HCT116 (cell line): Measurements from ENCODE around the gene RCSD1.

Source experiments
- ATF3 ChIP-seq: IDR thresholded peaks from 2 replicates; pipeline ENCODE4 v1.6.1; 2012
- CEBPB ChIP-seq: IDR thresholded peaks from 2 replicates; pipeline ENCODE4 v1.6.1; 2012; ENCODE audit warnings: low read depth
- CTCF ChIP-seq, 3 experiments: fragments of 200-600 bp in 1 of 3; sonication (generic) in 1 of 3; IDR thresholded peaks in 2 of 3; conservative IDR thresholded peaks in 1 of 3; 2 replicates each; pipeline ENCODE4 v1.5.1; 2012 to 2017; ENCODE audit warnings: low read depth in 2 of 3, low read length in 2 of 3, antibody characterized with exemption in 1 of 3, borderline replicate concordance in 1 of 3, control low read depth in 1 of 3, mild to moderate bottlenecking in 1 of 3, mixed read lengths in 1 of 3, mixed run types in 1 of 3, moderate library complexity in 1 of 3; ENCODE audit not compliant: insufficient read depth in 1 of 3
- EZH2 ChIP-seq: fragments of 200-600 bp; sonication (generic); IDR thresholded peaks from 2 replicates; pipeline ENCODE4 v1.6.1; 2017; ENCODE audit warnings: antibody characterized with exemption, mixed run types
- EZH2phosphoT487 ChIP-seq: fragments of 200-600 bp; IDR thresholded peaks from 2 replicates; pipeline ENCODE4 v1.6.1; 2018; ENCODE audit warnings: antibody characterized with exemption, borderline replicate concordance
- FOSL1 ChIP-seq: IDR thresholded peaks from 2 replicates; pipeline ENCODE4 v1.6.1; 2012; ENCODE audit warnings: low read depth
- POLR2A ChIP-seq: IDR thresholded peaks from 2 replicates; pipeline ENCODE4 v1.7.0; 2011; ENCODE audit warnings: borderline replicate concordance; ENCODE audit not compliant: insufficient read depth, insufficient read length; ENCODE audit errors: extremely low read depth
- POLR2AphosphoS5 ChIP-seq: IDR thresholded peaks from 2 replicates; pipeline ENCODE4 v1.6.1; 2011; ENCODE audit warnings: mild to moderate bottlenecking, low read depth, low read length, moderate library complexity
- RAD21 ChIP-seq: IDR thresholded peaks from 2 replicates; pipeline ENCODE4 v1.6.1; 2012; ENCODE audit warnings: low read depth, mild to moderate bottlenecking
- REST ChIP-seq: IDR thresholded peaks from 2 replicates; pipeline ENCODE4 v1.6.1; 2012; ENCODE audit warnings: low read depth
- SP1 ChIP-seq: IDR thresholded peaks from 2 replicates; pipeline ENCODE4 v1.6.1; 2012; ENCODE audit warnings: low read depth
- TCF7L2 ChIP-seq: IDR thresholded peaks from 2 replicates; pipeline ENCODE4 v1.7.0; 2011; ENCODE audit warnings: borderline replicate concordance, inconsistent platforms; ENCODE audit not compliant: insufficient read depth, insufficient read length; ENCODE audit errors: extremely low read depth
- ZBTB33 ChIP-seq: IDR thresholded peaks from 2 replicates; pipeline ENCODE4 v1.6.1; 2011; ENCODE audit warnings: mild to moderate bottlenecking, low read length, moderate library complexity; ENCODE audit not compliant: insufficient replicate concordance; ENCODE audit errors: extremely low read depth
- ZNF274 ChIP-seq: fragments of 200-500 bp; sonication (Bioruptor generic); IDR thresholded peaks from 2 replicates; pipeline ENCODE4 v1.6.1; 2014; ENCODE audit warnings: mild to moderate bottlenecking, low read depth, low read length, inconsistent platforms

GRCh38 chr1:167675440-167675839 lies 45.4 kb downstream of the RCSD1 start:
- no peak for TF ChIP-seq EZH2phosphoT487
- TF ChIP-seq REST, result no peak
- TF ChIP-seq CTCF (IDR thresholded peaks at IDR 0.05 in 2 of 3, conservative IDR thresholded peaks at IDR 0.05 in 1 of 3; ENCODE audit: borderline replicate concordance in 1 of 3, insufficient read depth in 1 of 3, low read depth in 2 of 3, low read length in 2 of 3), result no peak
- TF ChIP-seq POLR2AphosphoS5, result no peak
- no peak for TF ChIP-seq POLR2A
- no peak for TF ChIP-seq EZH2
- no peak for TF ChIP-seq TCF7L2
- TF ChIP-seq SP1, result no peak
- no peak for TF ChIP-seq RAD21
- TF ChIP-seq ZNF274, result no peak
- TF ChIP-seq ATF3, result no peak
- TF ChIP-seq CEBPB, result no peak
- no peak for TF ChIP-seq FOSL1
- no peak for TF ChIP-seq ZBTB33
